Testis (tissue), 2 donors: Measurements from ENCODE around the gene DTNB.

Experiments used
- CTCF ChIP-seq, 3 experiments: fragments of 450-650 bp in 2 of 3; fragments of 200-600 bp in 1 of 3; sonication (generic) in 1 of 3; IDR thresholded peaks; one replicate each; pipeline ENCODE4 v1.5.1; 2016 to 2019; ENCODE audit warnings: antibody characterized with exemption in 3 of 3, mild to moderate bottlenecking in 2 of 3, moderate library complexity in 1 of 3
- POLR2A ChIP-seq: fragments of 450-650 bp; IDR thresholded peaks from one replicate; pipeline ENCODE4 v1.6.1; 2017; ENCODE audit warnings: antibody characterized with exemption, mild to moderate bottlenecking, moderate library complexity

GRCh38 chr2:25614711-25615110 is 58.7 kb downstream of the DTNB start:
- TF ChIP-seq CTCF (IDR thresholded peaks at IDR 0.05) (no peak), POLR2A (no peak)
